Left ventricle myocardium inferior (tissue), 1 donor: Measurements from ENCODE around the gene ANTKMT. TPM values are rescaled to one million over a fixed set of nuclear protein-coding genes. Genes with fewer than 3 reads are reported as not detected.

Experiments used
- DNase-seq: peaks from one replicate; pipeline ENCODE4 v3.0.0-alpha.2; 2020
- H3K27ac ChIP-seq: fragments of 200-600 bp; replicated peaks from 2 replicates; pipeline ENCODE4 v1.8.0; 2021
- H3K27me3 ChIP-seq: fragments of 200-600 bp; 2 replicates; pipeline ENCODE4 v1.8.0; 2021; ENCODE audit warnings: low read depth
- H3K36me3 ChIP-seq: fragments of 200-600 bp; 2 replicates; pipeline ENCODE4 v1.8.0; 2021
- H3K4me1 ChIP-seq: fragments of 200-600 bp; 2 replicates; pipeline ENCODE4 v1.8.0; 2021
- H3K4me3 ChIP-seq: fragments of 200-600 bp; 2 replicates; pipeline ENCODE4 v1.8.0; 2021; ENCODE audit warnings: mild to moderate bottlenecking, moderate library complexity
- H3K9me3 ChIP-seq: fragments of 200-600 bp; replicated peaks from 2 replicates; pipeline ENCODE4 v1.8.0; 2021
- CTCF ChIP-seq: fragments of 200-600 bp; IDR thresholded peaks from 2 replicates; pipeline ENCODE4 v1.8.0; 2021; ENCODE audit warnings: antibody characterized with exemption, mild to moderate bottlenecking, borderline replicate concordance
- intact Hi-C: fragments of 100-400 bp; cut with micrococcal nuclease; formaldehyde crosslinking; loops from one replicate; pipeline ENCODE4 v1.11.0; 2022
- total RNA-seq: library from RNA; stranded (reverse); fragmentation: NEBNext Ultra II Directional; extraction: Animal tissue kit (Norgen Biotek cat#: 25700); gene quantifications from one replicate; pipeline ENCODE4 v1.2.1, GENCODE V29; 2021
- donor health status: DM: no; HTN: yes; CAD: no; lungs with severe emphysema.

ANTKMT gene
- total RNA-seq, 1 donor from 2014 or later, result 30.7 TPM

GRCh38 chr16:680625-680945 lies 40.4 kb upstream of the ANTKMT start:
- Histone ChIP-seq H3K4me3 (peak overlapping the region; percentile 88), H3K27ac (peak overlapping the region; percentile 100), H3K36me3 (peaks cover 21% of the 10 kb centered on the region), H3K4me1 (peaks cover 73% of the 10 kb centered on the region), H3K27me3 (peaks cover 19% of the 10 kb centered on the region), H3K9me3 (no peaks in the 10 kb centered on the region)
- no peak for TF ChIP-seq CTCF
- no peak for DNase-seq
- intact Hi-C loops, result no loop called here

- intact Hi-C loops, result no loop called here
- DNase-seq, result no peak
- H3K4me3 ChIP-seq, result peak overlapping the region; percentile 88
These were observed 39.8 kb upstream of the ANTKMT start for GRCh38 chr16:680967-681745.

GRCh38 chr16:681746-682427 lies 39.1 kb upstream of the ANTKMT start:
- H3K4me3 ChIP-seq, result peak overlapping the region; percentile 88
- TF ChIP-seq CTCF, result no peak
- intact Hi-C loops, result no loop called here
- DNase-seq, result no peak
- H3K27me3 ChIP-seq, result peaks cover 13% of the 10 kb centered on the region
- peaks cover 25% of the 10 kb centered on the region for H3K36me3 ChIP-seq
- no peaks in the 10 kb centered on the region for H3K9me3 ChIP-seq
- H3K27ac ChIP-seq, result peak overlapping the region; percentile 100
- H3K4me1 ChIP-seq, result peaks cover 71% of the 10 kb centered on the region

More at GRCh38 chr16:680967-681745, 39.8 kb upstream of the ANTKMT start:
- peak overlapping the region; percentile 100 for H3K27ac ChIP-seq
- no peaks in the 10 kb centered on the region for H3K9me3 ChIP-seq
- H3K4me1 ChIP-seq, result peaks cover 73% of the 10 kb centered on the region
- H3K36me3 ChIP-seq, result peaks cover 21% of the 10 kb centered on the region
- no peak for TF ChIP-seq CTCF
- H3K27me3 ChIP-seq, result peaks cover 19% of the 10 kb centered on the region

- TF ChIP-seq CTCF, result no peak
- Histone ChIP-seq H3K27ac (peak overlapping the region; percentile 85), H3K27me3 (peaks cover 4% of the 10 kb centered on the region), H3K4me3 (peak overlapping the region; percentile 88), H3K36me3 (peaks cover 33% of the 10 kb centered on the region), H3K9me3 (no peaks in the 10 kb centered on the region), H3K4me1 (peaks cover 71% of the 10 kb centered on the region)
- no peak for DNase-seq
- intact Hi-C loops, result no loop called here
These were observed 38.2 kb upstream of the ANTKMT start for GRCh38 chr16:682493-683395.

DNA sequence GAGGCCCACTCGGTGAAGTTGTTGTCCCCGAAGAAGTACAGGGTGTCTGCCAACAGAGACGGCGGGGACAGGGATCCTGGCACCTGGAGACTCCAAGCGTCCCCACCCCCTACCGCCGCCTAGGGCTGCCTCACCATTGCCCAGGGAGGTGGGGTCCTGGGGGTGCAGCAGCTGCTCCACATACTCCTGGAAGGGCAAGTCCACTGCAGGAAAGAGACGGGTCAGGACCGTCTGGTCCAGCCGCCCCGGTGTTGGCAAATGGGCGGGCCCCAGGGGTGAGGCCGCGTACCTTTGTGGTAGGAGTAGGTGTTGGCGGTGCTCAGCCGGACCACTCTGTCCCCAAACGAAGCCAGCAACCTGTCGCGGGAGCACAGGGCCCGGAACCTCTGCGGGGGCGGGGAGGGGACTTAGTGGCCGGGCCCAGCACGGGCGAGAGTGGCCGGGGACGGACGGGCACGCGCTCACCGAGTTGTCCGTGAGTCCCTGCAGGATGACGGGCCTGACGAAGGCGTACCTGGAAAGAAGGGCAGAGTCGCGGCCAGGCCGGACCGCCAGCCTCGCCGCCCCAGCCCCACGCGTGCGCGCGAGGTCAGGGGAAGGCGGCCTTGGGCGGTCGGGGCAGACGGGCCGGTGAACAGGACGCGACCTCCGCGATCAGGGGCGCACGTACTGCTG lies 37.4 kb upstream of the ANTKMT start:
- Histone ChIP-seq H3K27ac (peak overlapping the region; percentile 85), H3K4me1 (peaks cover 73% of the 10 kb centered on the region), H3K9me3 (no peaks in the 10 kb centered on the region), H3K4me3 (peak overlapping the region; percentile 79), H3K27me3 (no peaks in the 10 kb centered on the region), H3K36me3 (peaks cover 35% of the 10 kb centered on the region)
- intact Hi-C loops, result no loop called here
- no peak for TF ChIP-seq CTCF
- no peak for DNase-seq
